UCSD-AML1 (cell line): ENCODE measurements around the gene FGGY.

Experiments
- DNase-seq: peaks from one replicate; lab custom pipeline; 2025; ENCODE audit not compliant: unreplicated experiment; lab: John Stamatoyannopoulos, UW

The FGGY gene

GRCh38 chr1:59410457-59410856 lies 113.6 kb downstream of the FGGY start:
- no peak for DNase-seq

- DNase-seq, result no peak
Measured at GRCh38 chr1:59411147-59411546, 114.3 kb downstream of the FGGY start.

DNA sequence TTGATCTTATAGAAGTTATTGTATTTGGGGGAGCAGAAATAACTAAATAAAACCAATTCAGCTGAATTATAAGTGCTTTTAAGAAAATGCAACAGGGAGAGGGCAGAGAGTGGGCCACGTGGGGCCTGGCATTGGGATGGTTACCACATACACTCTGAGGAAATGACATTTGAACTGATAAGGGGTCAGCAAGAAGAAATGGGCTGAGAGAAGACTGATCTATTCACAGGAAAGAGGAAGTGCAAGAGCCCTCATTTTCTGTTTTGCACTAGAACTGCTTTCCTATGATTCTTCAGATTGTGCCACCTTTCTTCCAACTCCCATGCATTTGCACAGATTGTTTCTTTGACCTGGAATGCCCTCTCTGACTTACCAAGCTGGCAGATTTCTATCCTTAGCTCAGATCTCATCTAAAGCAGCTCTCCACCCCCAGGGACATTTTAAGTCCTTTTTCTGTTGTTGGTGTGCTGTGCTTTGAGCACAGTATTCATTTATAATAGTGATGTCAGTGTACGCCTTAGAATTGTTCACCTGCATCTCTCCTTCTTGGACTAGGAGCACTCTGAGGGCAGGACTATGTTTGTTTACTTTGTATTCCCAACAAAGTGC lies 115.9 kb downstream of the FGGY start:
- peak; percentile 25 for DNase-seq

- DNase-seq, result no peak
Measured at GRCh38 chr1:59413327-59413720, 116.4 kb downstream of the FGGY start.

DNA sequence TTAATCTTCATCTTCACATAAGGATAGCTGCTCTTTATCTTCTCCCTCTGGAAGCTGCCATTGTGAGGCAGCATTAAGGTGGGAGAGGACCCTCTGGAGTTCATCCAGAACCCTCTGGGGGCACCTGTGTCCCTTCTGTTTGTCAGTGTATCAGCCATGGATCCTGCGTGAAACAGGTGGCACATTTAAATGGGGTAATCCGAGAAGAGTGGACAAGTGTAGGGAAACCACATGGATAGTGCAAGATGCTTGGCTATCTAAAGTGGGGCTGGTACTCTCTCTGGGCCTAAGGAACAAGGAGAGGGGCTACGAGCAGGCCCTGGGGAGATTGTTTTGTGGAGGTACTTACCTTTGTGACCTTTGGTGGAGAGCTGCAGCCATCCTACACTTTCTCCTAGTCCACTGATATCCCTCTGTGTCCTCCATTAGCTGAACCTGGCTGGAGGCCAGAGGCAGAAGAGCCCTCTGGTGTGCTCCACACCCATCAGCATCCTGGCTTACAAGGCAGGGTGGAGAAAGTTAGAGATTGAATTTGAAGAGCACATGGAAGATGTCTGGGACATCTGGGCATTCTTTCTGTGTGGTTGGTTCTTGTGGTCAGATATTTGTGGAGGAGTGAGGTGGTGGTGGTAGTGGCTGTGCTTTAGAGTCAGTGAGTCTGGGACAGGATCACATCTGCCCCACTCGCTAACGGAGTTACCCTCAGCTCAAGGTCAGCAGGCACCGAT lies 117.7 kb downstream of the FGGY start:
- DNase-seq, result no peak

DNA sequence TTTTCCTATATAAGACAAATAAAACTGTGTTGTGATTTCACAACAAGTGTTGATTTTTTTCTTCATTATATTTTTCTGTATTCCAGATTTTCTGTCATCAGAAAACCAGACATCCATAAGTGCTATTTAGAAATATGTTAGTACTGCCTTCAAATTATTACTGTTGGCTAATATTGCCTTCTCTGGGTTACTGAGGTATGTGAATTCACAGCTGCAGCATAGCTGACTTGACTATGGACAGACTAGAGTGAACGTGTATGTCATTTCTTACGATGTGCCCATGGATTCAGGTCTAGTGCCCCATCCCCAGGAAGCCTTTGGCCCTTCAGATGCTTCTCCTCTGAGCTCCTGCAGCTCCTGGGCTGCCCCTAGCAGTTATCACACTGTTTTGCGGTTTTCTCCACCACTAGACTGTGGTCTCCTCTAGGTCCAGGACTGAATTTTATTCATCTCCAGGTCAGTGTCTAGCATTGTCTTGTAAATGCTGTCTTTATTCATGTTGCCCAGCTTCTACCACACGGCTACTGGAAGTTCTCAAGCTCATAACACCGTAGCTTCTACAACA lies 118.5 kb downstream of the FGGY start:
- DNase-seq, result no peak

- DNase-seq, result no peak
Measured at GRCh38 chr1:59415881-59416280, 119.0 kb downstream of the FGGY start.

GRCh38 chr1:59417406-59417805 lies 120.5 kb downstream of the FGGY start:
- DNase-seq, result no peak

DNA sequence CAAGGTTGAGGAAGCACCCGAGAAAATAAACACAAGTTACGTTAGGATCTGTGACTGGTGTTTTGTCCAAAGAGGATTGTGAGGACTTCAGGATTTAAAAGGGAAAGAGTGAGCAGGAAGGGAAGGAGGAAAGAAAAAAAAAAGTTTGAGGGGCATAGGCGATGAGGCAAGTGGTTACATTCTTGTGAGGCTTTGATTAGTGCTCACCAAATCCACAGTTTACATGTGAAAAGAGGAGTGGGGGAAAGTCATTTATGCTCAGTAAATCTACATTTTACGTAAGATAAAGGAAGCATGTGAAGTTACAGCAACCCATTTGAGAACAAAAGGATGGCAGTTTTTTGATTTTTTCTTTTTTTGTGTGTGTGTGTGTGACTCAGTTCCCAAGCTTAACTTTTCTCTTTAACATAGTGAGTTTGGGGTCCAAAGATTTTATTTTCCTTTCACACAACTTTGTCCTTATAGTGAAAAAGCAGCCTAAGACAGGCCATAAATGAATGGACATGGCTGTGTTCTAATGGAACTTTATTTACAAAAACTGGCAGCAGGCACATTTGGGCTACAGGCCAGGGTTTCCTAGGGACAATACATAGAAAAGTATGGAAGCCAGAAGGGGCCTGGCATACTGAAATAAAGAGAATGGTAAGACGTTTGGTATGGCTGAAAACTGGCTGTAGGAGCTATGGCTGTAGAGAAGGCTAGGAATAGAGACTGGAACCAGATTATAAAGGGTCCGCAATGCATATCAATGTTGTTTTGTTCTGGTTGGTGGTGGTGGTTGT lies 121.7 kb downstream of the FGGY start:
- no peak for DNase-seq

GRCh38 chr1:59419361-59420140 lies 122.7 kb downstream of the FGGY start:
- DNase-seq, result no peak

DNA sequence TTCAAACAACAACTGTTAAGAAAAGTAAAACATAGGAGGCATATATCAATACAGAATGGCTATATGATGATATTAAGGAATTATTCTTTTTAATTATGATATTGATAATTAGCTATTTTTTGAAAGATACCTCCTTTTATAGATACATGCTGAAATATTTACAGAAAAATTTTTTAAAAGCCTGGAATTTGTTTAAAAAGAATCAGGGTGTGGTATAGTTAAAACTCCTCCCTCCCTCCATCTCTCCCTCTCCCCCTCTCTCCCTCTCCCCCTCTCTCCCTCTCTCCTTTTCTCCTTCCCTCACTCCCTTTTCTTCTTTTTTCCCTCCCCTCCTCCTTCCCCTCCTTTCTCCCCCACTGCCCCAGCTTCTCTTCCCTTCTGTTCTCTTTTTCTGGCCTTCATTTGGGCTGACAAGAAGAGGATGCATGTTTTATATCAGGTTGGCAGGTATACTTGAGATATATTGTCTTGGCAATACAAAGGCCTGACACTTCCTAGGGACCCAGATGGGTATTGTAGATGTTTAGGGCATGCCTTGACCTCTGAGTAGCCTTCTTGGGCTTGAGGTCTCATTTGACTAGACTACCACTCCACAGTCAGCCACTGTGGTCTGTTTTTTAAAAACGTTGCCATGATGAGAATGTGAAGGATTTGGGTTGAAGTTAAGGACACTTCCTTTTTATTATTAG lies 124.5 kb downstream of the FGGY start:
- DNase-seq, result no peak

DNA sequence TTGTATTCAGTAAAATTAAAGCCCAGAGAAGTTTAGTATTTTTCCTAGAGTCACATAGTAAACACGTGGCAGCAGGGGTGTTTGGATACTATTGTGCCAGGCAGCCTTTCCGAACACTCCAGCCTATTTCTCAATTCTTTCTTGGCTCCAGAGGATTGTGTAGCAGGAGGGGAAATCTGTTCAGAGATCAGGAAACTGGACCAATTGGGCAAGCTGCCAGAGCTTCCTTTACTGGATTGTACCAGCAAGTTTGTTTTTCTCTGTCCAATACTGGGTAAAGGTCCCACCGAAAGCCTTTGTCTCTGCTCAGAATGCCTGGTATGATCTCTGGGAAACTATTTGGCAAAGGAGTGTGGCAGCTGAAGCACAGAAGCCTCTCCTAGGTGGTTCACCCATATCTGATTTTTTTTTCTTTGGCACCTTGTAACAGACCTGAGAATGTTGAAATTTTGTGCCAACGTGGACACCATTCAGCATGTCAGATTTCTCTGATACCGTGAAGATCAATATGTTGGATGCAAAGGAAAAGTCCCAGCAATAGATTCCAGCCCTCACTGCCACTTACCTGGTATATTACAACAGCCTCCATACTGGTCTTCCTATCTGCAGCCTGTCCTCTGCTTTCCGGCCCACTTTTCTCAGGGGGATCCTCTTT lies 126.2 kb downstream of the FGGY start:
- no peak for DNase-seq

- DNase-seq, result no peak
Measured at GRCh38 chr1:59427155-59427554, 130.3 kb downstream of the FGGY start.

- DNase-seq, result no peak
Measured at GRCh38 chr1:59427784-59428183, 130.9 kb downstream of the FGGY start.

GRCh38 chr1:59428828-59429227 lies 131.9 kb downstream of the FGGY start:
- no peak for DNase-seq

GRCh38 chr1:59429656-59430055 lies 132.8 kb downstream of the FGGY start:
- no peak for DNase-seq

GRCh38 chr1:59431566-59432294 lies 134.8 kb downstream of the FGGY start:
- no peak for DNase-seq

DNA sequence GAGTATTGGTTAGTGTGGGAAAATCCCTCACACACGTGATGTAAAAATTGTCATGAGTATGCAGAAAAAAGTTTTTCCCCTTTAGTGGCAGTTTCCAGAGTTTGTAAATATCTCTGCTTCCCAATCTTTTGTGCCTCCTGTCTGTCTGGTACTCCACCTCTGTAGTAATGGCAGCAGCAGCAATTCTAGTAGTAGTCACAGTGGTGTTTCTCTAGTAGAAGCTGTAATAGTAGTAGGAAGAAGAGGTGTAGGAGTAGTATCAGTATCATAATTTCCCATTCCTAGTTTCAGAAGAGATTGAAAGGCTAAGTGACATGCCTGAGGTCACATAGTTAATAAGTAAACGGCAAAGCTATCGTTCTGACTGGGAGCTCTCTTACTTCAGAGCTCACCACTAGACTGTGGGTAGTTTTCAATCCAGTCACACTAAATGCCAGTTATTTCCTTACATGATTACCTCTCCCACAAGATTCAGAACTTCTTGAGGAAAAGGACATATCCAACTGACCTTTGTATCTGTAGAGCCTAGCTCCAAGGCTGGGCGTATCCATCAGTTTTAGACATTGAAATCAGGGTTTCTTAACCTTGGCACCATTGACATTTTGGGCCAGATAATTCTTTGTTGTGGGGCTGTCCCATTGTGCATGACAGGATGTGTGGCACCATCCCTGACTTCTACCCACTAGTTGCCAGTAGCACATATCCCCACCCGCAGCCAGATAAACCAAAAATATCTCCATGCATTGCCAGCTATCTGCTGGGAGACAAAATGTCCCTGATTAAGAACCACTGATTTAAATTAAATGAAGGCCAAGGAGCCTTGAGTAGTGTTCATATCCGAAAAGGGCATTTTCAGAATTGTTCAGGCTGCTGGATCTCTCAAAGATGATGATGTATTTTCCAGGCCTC lies 135.9 kb downstream of the FGGY start:
- DNase-seq, result no peak
